Activated naive CD4-positive, alpha-beta T cell (primary cell): Measurements from ENCODE around the gene ZNF18.
"Not testable (repeated sequence)": the region's sequence is repeated elsewhere in the genome, so short reads cannot be mapped to it uniquely, and the experiment has no call there.

Source experiments
- DNase-seq, 4 experiments: peaks; one replicate each; lab custom pipeline; 2025; lab: John Stamatoyannopoulos, UW

The ZNF18 gene

GRCh38 chr17:11986179-11986941 is 10.9 kb downstream of the ZNF18 start:
- DNase-seq, result no peak

GRCh38 chr17:11981862-11982261 is 15.4 kb downstream of the ZNF18 start:
- no peak for DNase-seq

DNA sequence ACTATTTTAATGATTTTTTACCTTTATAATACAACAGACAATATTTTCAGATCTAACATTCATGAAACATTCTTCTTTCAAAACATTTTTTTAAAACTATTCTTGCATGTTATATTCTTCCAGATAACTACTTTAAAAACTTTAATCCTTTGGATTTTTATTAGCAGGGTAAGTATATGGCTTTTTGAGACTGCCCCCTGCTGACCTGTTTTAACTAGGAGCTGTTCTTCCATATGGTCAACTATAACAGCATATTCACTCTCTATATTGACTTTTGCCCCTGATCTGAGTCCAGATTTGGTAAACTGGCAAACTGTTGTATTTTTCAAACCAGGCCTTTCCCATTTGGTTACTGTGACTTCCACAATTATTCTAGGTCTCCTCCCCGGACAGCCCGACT is 16.5 kb downstream of the ZNF18 start:
- DNase-seq, result no peak

- no peak for DNase-seq
Observed at GRCh38 chr17:11979795-11980194, 17.5 kb downstream of the ZNF18 start.

- not testable (repeated sequence) for DNase-seq
Observed at GRCh38 chr17:11972741-11973140, 24.5 kb downstream of the ZNF18 start.

- no peak for DNase-seq
Observed at GRCh38 chr17:11969565-11969964, 27.7 kb downstream of the ZNF18 start.

GRCh38 chr17:11954936-11955335 is 42.3 kb downstream of the ZNF18 start:
- DNase-seq, result no peak

DNA sequence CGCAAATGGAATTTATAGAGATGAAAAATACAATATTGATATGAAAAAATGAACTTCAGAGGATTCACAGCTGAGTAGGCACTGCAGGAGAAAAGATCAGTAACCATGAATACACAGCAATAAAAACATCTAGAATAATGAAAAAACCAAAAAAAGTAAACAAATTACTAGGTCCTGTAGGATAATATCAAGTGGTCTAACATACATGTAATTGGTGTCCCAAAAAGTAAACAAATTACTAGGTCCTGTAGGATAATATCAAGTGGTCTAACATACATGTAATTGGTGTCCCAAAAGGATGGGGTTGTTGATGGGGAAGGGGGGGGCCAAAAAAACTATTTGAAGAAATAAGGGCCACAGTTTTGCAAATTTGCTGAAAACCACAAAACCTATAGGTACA is 43.4 kb downstream of the ZNF18 start:
- DNase-seq, result no peak

- no peak for DNase-seq
Observed at GRCh38 chr17:11952610-11953009, 44.7 kb downstream of the ZNF18 start.

DNA sequence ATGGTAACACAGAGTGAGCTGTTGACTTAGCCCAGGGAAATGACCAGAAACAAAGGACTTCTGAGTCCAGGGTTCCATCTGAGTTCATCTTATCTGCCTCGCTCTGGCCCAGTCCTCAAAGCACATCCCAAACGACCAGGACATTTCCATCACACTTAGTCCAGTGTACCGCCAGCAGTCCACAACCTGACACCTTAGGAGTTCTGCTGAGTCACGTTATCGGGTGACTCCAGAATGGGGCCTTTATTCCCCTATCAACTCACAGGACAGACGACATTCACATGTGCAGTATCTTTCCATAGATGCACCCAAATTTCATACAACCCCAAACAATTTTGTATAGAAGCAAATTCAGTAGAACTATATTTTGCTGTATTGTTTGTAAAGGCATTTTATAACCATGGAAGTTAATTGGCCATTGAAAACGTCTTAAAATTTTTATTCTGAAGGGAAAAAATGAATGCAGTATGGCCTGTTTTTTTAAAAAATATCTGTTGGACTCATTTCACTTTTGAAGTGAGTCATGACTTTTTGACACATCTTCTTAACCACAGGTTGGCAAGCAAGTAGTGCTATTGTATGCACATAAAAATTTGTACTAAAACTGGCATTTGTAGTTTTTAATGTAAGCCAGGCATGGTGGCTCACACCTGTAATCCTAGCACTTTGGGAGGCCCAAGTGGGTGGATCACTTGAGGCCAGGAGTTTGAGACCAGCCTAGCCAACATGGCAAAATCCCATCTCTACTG is 46.3 kb downstream of the ZNF18 start:
- DNase-seq, result no peak

DNA sequence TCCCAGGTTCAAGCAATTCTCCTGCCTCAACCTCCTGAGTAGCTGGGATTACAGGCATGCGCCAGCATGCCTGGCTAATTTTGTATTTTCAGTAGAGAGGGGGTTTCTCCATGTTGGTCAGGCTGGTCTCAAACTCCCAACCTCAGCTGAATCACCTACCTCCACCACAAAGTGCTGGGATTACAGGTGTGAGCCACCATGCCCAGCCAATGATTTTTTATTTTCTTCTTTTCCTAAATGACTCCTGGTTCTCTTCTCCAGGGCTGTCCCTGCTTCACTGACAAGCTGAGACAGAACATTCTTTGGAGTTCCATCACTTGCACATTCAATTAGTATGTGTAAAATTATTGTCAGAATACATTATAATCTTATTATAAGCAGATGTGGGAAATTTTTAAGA is 47.7 kb downstream of the ZNF18 start:
- DNase-seq, result not testable (repeated sequence)

DNA sequence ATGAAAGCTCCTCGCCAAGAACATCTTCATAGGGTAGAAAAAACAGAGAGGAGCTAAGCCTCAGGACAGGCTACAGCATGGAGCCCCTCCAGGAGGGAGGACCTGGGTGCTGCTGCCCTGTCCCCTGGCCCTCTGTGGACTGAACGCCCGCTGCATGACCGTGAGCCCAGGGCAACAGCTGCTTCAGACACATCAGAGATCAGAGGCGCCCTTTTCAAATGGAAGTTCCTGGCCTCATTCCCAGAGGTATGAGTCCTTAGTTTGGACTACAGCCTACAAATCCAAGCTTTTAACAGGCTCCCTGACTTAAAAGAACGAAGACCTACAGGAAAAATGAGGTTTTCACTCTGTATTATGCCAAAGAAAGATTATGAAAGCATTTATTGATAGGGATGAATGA is 48.5 kb downstream of the ZNF18 start:
- DNase-seq, result no peak

DNA sequence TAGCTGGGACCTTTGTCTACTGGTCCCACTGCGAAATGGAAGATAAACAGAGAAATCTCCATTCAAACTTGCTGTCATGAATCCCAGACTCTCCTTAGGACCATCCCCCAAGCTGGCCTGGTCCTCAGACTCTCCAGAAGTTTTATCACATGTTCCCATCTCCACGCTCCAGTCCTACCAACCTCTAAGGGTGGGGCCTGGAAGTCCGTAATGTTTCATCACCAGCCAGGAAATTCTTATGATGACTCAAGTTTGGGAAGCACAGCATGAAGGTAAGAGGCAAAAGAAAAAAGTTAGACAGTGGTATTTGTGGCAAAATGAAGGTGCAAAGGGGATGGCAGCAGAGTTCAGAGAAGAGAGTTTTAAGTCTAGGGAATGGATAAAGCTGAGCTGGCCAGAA is 52.7 kb downstream of the ZNF18 start:
- DNase-seq, result no peak

- DNase-seq, result no peak
Observed at GRCh38 chr17:11943759-11944347, 53.4 kb downstream of the ZNF18 start.

DNA sequence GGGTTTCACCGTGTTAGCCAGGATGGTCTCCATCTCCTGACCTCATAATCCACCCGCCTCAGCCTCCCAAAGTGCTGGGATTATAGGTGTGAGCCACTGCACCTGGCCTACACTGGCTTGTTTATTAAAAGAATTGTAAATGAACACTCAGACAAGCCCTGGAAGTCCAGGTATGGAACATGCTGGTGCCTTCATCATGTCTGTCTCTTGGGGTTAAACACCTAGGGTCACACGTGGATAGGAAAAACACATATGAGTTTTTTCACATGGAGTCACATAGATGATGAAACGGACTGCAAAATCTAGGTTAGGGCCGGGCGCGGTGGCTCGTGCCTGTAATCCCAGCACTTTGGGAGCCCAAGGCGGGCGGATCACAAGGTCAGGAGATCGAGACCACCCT is 54.2 kb downstream of the ZNF18 start:
- DNase-seq, result not testable (repeated sequence)

DNA sequence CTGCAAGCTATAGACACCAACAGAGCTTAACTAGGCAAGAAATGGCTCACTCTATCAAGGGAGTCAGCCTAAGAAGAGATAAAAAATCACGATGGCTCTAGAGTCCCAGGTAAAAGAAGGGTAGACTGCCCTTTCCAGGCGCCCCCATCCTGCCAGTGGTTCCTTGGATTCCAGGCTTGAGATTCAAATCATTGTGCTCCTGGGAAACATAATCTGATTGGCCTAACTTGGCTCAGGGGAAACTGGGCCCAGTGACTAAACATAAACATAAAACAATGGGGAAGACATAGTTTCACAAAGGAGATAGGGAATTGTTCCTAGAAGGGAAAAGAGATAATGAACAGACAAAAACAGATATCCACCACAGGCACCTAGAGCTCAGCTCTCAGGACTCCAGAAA is 56.4 kb downstream of the ZNF18 start:
- DNase-seq, result no peak

DNA sequence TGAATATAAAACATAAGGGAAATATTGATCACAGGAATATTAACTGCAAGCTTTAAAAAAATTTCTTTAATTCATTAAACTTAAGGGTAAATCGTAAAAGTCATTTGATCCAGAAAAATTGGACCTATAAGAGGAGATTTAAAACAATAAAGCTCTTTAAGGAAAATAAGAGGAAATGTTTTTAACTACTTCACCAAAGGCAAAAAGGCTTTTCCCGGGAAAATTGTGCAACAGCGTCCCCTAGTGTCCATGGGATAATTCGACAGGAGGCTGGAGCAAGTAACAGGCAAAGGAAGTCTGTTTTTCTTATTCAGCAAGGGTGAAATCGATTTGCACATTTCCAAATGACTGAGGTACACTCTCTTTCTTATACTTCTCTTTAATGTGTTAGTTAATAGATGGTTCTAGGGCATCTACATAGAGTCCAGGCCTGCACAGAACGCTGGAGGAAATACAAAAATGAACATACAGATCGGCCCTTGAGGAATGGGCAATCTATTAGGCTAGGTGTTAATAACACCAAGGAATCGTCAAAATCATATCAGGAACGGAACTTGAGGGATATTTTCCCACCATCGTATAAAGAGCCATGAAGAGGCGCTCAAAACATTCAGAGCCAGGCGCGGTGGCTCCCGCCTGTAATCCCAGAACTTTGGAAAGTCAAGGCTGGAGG is 61.4 kb downstream of the ZNF18 start:
- DNase-seq, result no peak

- DNase-seq, result no peak
Observed at GRCh38 chr17:11932337-11932898, 64.9 kb downstream of the ZNF18 start.

DNA sequence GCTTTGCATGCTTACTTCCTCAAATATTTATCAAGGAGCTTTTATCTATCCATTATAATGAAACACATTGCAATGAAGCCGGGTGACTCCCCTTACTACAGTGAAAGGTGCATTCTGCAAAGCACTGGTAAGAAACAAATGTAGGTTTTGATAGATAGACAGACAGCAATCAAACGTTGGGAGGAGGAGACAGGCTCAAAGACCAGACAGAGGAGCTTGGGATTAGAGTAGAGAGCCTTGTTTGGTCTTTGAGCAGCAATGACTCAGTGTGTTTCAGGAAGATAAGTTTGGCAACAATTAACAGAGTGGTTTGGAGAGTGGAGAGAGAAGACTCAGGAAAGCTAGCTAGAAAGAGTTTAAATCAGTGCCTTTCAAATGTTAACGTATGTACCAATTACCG is 68.8 kb downstream of the ZNF18 start:
- DNase-seq, result no peak
